ENCODE measurements around the gene DUSP28.
"Not testable (repeated sequence)": the region's sequence is repeated elsewhere in the genome, so short reads cannot be mapped to it uniquely, and the experiment has no call there.

DUSP28 gene

GRCh38 chr2:240514631-240515030 is 45.5 kb upstream of the DUSP28 start:
- TF ChIP-seq CTCF (IDR thresholded peaks at IDR 0.05; ENCODE audit: low read depth, low read length), result no peak
- no peak overlapping the region for H3K4me3 ChIP-seq (ENCODE audit: low read depth, low read length)

- no peak overlapping the region for H3K4me3 ChIP-seq (ENCODE audit: low read depth, low read length)
- TF ChIP-seq CTCF (IDR thresholded peaks at IDR 0.05; ENCODE audit: low read depth, low read length), result no peak
Observed at GRCh38 chr2:240517342-240517741, 42.8 kb upstream of the DUSP28 start.

- TF ChIP-seq CTCF (IDR thresholded peaks at IDR 0.05; ENCODE audit: low read depth, low read length), result no peak
- H3K4me3 ChIP-seq (ENCODE audit: low read depth, low read length), result no peak overlapping the region
Observed at GRCh38 chr2:240518981-240519380, 41.2 kb upstream of the DUSP28 start.

DNA sequence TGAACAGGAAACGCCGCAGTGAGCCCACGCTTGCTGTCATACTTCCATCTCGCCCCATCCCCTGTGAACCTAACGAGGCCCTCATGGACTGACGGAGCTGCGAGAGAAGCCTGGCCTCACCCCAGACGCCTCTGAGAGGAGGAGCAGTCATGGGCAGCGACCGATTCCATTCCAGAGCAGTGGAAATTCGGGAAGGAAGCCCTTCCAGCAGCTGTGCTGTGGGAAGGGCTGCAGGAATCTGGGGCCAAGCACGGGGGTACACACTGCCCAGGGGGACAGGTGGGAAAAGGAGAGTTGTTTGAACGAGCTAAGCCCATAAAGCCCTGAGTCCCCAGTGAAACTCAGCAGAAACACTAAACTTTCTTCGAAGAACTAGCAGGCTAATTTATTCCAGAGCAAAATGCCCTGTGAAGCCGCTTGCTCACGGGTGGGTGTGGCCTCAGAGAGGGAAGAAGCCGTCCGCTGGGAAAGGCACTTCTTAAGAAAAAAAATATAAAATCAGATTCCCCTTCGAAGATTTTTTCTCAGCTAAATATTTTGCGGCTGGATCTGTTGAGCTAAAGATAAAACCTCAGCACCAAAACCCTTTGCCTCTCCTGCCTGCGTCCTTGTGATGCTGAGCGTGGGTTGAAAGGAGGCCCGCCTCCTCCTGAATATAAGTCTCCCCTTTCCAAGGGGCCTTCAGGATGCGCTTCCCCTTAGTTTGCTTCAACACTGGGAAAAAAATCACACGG is 40.6 kb upstream of the DUSP28 start:
- H3K4me3 ChIP-seq (ENCODE audit: low read depth, low read length), result no peak overlapping the region
- no peak for TF ChIP-seq CTCF (IDR thresholded peaks at IDR 0.05; ENCODE audit: low read depth, low read length)

DNA sequence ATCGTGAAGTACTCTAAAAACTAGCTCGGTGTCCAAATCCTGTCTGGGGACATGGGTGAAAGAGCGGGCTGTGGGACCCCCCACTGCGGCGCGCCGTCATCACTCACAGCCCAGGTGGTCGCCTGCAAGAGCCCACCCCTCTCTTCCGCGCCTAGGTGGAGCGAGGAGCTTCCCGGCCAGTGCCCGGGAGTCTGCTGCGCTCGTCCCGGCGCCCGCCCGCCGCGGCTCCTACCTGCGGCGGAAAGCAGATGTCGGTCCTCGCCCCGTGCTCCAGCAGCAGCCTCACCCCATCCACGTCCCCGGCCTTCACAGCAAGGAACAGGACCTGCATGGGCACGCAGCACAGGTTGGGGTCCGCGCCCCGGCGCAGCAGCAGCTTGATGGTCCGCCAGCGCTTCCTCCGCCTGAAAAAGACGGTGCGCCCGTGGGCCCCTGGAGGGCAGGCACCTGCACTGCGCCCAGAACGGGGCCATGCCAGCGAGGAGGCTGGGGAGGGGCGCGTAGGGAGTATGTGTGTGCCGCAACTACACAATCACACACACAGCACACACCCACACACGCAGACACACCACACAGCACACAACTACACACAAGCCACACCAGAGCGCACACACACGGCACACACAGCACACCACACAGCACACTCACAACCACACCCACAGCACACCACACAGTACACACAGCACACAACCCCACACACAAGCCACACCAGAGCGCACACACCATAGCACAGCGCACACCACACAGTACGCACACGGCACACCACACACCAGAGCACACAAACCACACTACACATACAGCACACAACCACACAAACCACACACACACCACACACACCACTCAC is 39.8 kb upstream of the DUSP28 start:
- H3K4me3 ChIP-seq (ENCODE audit: low read depth, low read length), result no peak overlapping the region
- TF ChIP-seq CTCF (IDR thresholded peaks at IDR 0.05; ENCODE audit: low read depth, low read length), result no peak

GRCh38 chr2:240520974-240521350 is 39.2 kb upstream of the DUSP28 start:
- no peak for TF ChIP-seq CTCF (IDR thresholded peaks at IDR 0.05; ENCODE audit: low read depth, low read length)
- no peak overlapping the region for H3K4me3 ChIP-seq (ENCODE audit: low read depth, low read length)

- not testable (repeated sequence) for H3K4me3 ChIP-seq (ENCODE audit: low read depth, low read length)
Observed at GRCh38 chr2:240521885-240522284, 38.3 kb upstream of the DUSP28 start.
